Right lung (tissue), 5 donors: ENCODE data around the gene PFDN1. TPM values are rescaled to one million over a fixed set of nuclear protein-coding genes. Genes with fewer than 3 reads are reported as not detected.

ENCODE experiments used
- DNase-seq, 2 donors: peaks; one replicate each; pipeline ENCODE4 v3.0.0-alpha.2; 2013
- polyA plus RNA-seq, 5 donors: library from polyadenylated mRNA; unstranded; fragments of 120-200 nt; gene quantifications; one replicate each; pipeline versions ENCODE4 v1.2.1 to v1.2.3, GENCODE V29; 2013; ENCODE audit warnings: inconsistent platforms in 1 of 5, low replicate concordance in 1 of 5; ENCODE audit not compliant: insufficient read length in 5 of 5, insufficient read depth in 1 of 5

Gene PFDN1
- polyA plus RNA-seq, 5 donors = 92.0 to 116 (median 94.3) TPM

GRCh38 chr5:140262221-140262620 lies 40.7 kb downstream of the PFDN1 start:
- DNase-seq = no peak

GRCh38 chr5:140261403-140262171 lies 41.3 kb downstream of the PFDN1 start:
- no peak for DNase-seq

GRCh38 chr5:140260089-140260656 lies 42.7 kb downstream of the PFDN1 start:
- no peak for DNase-seq

- no peak for DNase-seq
These were observed 43.4 kb downstream of the PFDN1 start for GRCh38 chr5:140259500-140259899.

- no peak for DNase-seq
These were observed 44.0 kb downstream of the PFDN1 start for GRCh38 chr5:140258873-140259272.

- DNase-seq = no peak
These were observed 44.9 kb downstream of the PFDN1 start for GRCh38 chr5:140258016-140258415.

GRCh38 chr5:140256726-140257125 lies 46.2 kb downstream of the PFDN1 start:
- DNase-seq = no peak

- no peak for DNase-seq
These were observed 47.3 kb downstream of the PFDN1 start for GRCh38 chr5:140255460-140256157.

- no peak for DNase-seq
These were observed 48.9 kb downstream of the PFDN1 start for GRCh38 chr5:140253985-140254384.

- DNase-seq = no peak
These were observed 50.3 kb downstream of the PFDN1 start for GRCh38 chr5:140252470-140253126.

- DNase-seq = no peak
These were observed 51.4 kb downstream of the PFDN1 start for GRCh38 chr5:140251527-140251973.

- DNase-seq = no peak
These were observed 52.5 kb downstream of the PFDN1 start for GRCh38 chr5:140250386-140250785.

- no peak for DNase-seq
These were observed 53.4 kb downstream of the PFDN1 start for GRCh38 chr5:140249536-140249935.

GRCh38 chr5:140248414-140248813 lies 54.5 kb downstream of the PFDN1 start:
- no peak for DNase-seq

- DNase-seq = no peak
These were observed 56.4 kb downstream of the PFDN1 start for GRCh38 chr5:140246378-140247122.

GRCh38 chr5:140245926-140246325 lies 57.0 kb downstream of the PFDN1 start:
- DNase-seq = no peak

GRCh38 chr5:140245341-140245740 lies 57.6 kb downstream of the PFDN1 start:
- no peak for DNase-seq

GRCh38 chr5:140244525-140245025 lies 58.3 kb downstream of the PFDN1 start:
- peak; percentile 70 to 80 for DNase-seq

GRCh38 chr5:140243706-140244250 lies 59.1 kb downstream of the PFDN1 start:
- no peak for DNase-seq

GRCh38 chr5:140242890-140243585 lies 59.9 kb downstream of the PFDN1 start:
- no peak for DNase-seq
